ENCODE results near the gene TRAF3. TPM values are rescaled to one million over a fixed set of nuclear protein-coding genes. Genes with fewer than 3 reads are reported as not detected.

The TRAF3 gene
- total RNA-seq, 1 experiment from 2014 or later: 37.6 TPM

DNA sequence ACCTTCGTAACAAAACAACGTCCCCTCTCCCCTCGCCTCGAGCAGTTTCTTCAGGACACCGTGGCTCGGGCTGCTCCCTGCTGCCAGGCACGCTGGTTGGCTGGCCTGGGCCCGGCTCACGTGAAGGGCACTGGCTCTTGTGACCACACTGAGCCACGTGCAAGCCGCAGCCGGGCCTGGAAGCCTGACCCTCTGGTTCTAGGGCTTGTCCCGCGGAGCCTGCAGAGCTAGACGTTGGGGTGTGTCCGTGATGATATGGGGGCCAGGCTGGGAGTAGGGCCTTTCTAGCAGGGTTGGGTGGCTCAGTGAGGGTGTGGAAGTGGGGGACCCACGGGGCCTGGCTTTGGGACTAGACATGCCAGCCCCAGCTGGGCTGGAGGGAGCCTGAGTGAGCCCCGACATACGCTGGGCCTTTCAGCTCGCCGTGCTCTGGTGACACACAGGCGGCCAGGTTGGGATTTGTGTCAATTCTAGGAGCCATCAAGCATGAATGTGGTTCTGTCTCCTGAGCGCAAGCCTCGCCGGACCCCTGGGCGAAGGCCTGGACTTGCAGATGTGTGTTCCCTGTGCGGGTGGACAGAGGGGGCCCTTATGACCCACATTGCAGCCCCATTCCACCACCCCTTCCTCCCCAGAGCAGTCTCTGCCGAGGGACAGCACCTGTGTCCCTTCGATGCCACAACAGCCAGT, 131.7 kb downstream of the TRAF3 start:
- Histone ChIP-seq H3K9me3 (ENCODE audit: control insufficient read depth, insufficient read depth, low read depth, low read length) (no peaks in the 10 kb centered on the region), H3K36me3 (ENCODE audit: control insufficient read depth, insufficient read depth, low read length) (no peaks in the 10 kb centered on the region; the same call in 1 of the 2 replicates), H3K4me1 (ENCODE audit: control insufficient read depth, insufficient read depth, low read length) (no peaks in the 10 kb centered on the region), H3K27me3 (ENCODE audit: control insufficient read depth, insufficient read depth, low read length) (no peaks in the 10 kb centered on the region), H3K4me3 (ENCODE audit: low read depth in 2 of 2, low read length in 2 of 2) (no peak overlapping the region), H3K27ac (ENCODE audit: low read length) (no peak overlapping the region)
- CTCF ChIA-PET: no interaction called here
- TF ChIP-seq SIN3A (IDR thresholded peaks at IDR 0.05; ENCODE audit: borderline replicate concordance, insufficient read depth, low read depth, low read length) (no peak), POLR2AphosphoS5 (IDR thresholded peaks at IDR 0.05; ENCODE audit: low read depth, low read length) (no peak)
- in situ Hi-C loops (cut with HindIII; ENCODE audit: low pct_unique_long_range_greater_than_20kb, low sequenced_read_pairs): no loop called here
- intact Hi-C loops (cut with micrococcal nuclease; ENCODE audit: unreplicated experiment): no loop called here
- ATAC-seq (no peak), DNase-seq (ENCODE audit: low read depth, low spot score) (no peak)
- BruUV-seq (replicated peaks): no TSS peak
- POLR2A ChIA-PET: no interaction called here

- ATAC-seq (no peak), DNase-seq (ENCODE audit: low read depth, low spot score) (no peak)
- TF ChIP-seq SIN3A (IDR thresholded peaks at IDR 0.05; ENCODE audit: borderline replicate concordance, insufficient read depth, low read depth, low read length): no peak
- TF ChIP-seq REST (IDR thresholded peaks at IDR 0.05; ENCODE audit: insufficient read depth in 1 of 2, low read depth in 2 of 2, low read length in 1 of 2): no peak
- TF ChIP-seq POLR2AphosphoS5 (IDR thresholded peaks at IDR 0.05; ENCODE audit: low read depth, low read length): no peak
- ChIA-PET POLR2A (no interaction called here), CTCF (no interaction called here)
- Histone ChIP-seq H3K9me3 (ENCODE audit: control insufficient read depth, insufficient read depth, low read depth, low read length) (no peaks in the 10 kb centered on the region), H3K36me3 (ENCODE audit: control insufficient read depth, insufficient read depth, low read length) (no peaks in the 10 kb centered on the region; the same call in 1 of the 2 replicates), H3K4me3 (ENCODE audit: low read depth in 2 of 2, low read length in 2 of 2) (no peak overlapping the region), H3K27ac (ENCODE audit: low read length) (no peak overlapping the region), H3K27me3 (ENCODE audit: control insufficient read depth, insufficient read depth, low read length) (no peaks in the 10 kb centered on the region), H3K4me1 (ENCODE audit: control insufficient read depth, insufficient read depth, low read length) (no peaks in the 10 kb centered on the region)
- BruUV-seq (replicated peaks): no TSS peak
- in situ Hi-C loops (cut with HindIII; ENCODE audit: low pct_unique_long_range_greater_than_20kb, low sequenced_read_pairs): no loop called here
- intact Hi-C loops (cut with micrococcal nuclease; ENCODE audit: unreplicated experiment): no loop called here
Measured at GRCh38 chr14:102909462-102909861, 132.2 kb downstream of the TRAF3 start.

DNA sequence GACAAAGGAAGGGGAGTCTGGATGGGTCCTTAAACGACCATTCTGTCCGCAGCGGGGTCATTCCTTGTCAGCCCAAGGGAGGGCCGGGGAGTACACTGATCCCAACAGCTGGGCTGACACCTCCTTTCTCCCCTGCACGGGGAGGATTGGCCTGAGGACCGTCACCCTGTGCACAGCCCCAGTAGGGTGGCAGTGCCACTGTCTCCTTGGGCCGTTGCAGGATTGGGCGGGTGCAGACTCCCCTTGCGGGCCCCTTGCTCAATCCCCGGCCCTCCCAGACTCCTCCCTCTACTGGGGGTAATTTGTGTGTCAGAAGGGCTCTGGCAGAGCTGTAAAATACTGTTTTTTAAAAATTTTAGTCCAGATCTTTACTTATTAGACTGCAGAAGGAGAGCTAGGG, 132.7 kb downstream of the TRAF3 start:
- POLR2A ChIA-PET: no interaction called here
- intact Hi-C loops (cut with micrococcal nuclease; ENCODE audit: unreplicated experiment) (no loop called here), in situ Hi-C loops (cut with HindIII; ENCODE audit: low pct_unique_long_range_greater_than_20kb, low sequenced_read_pairs) (no loop called here)
- CTCF ChIA-PET: no interaction called here
- ATAC-seq (no peak), DNase-seq (ENCODE audit: low read depth, low spot score) (no peak)
- H3K4me3 ChIP-seq (ENCODE audit: low read depth in 2 of 2, low read length in 2 of 2): no peak overlapping the region
- no TSS peak for BruUV-seq (replicated peaks)
- H3K27me3 ChIP-seq (ENCODE audit: control insufficient read depth, insufficient read depth, low read length): no peaks in the 10 kb centered on the region
- no peak overlapping the region for H3K27ac ChIP-seq (ENCODE audit: low read length)
- no peaks in the 10 kb centered on the region; the same call in 1 of the 2 replicates for H3K36me3 ChIP-seq (ENCODE audit: control insufficient read depth, insufficient read depth, low read length)
- no peaks in the 10 kb centered on the region for H3K4me1 ChIP-seq (ENCODE audit: control insufficient read depth, insufficient read depth, low read length)
- no peak for TF ChIP-seq POLR2AphosphoS5 (IDR thresholded peaks at IDR 0.05; ENCODE audit: low read depth, low read length)
- TF ChIP-seq TCF7L2 (IDR thresholded peaks at IDR 0.05; ENCODE audit: low read depth, low read length): no peak
- H3K9me3 ChIP-seq (ENCODE audit: control insufficient read depth, insufficient read depth, low read depth, low read length): no peaks in the 10 kb centered on the region

Measured in Panc1 (cell line).